OCI-LY3 (cell line): ENCODE results near the gene CHD6.

Experiments used
- EZH2phosphoT487 ChIP-seq: fragments of 200-600 bp; shearing (Covaris generic); IDR thresholded peaks from 2 replicates; pipeline ENCODE4 v1.6.1; 2018; ENCODE audit warnings: antibody characterized with exemption, mixed run types, low read depth
- TF ChIP-seq, protein P1 (sequence below): fragments of 200-600, 300-600 bp; sonication (generic); IDR thresholded peaks from 2 replicates; pipeline ENCODE4 v1.5.1; 2014; ENCODE audit warnings: antibody characterized with exemption, low read length, low read depth

DNA sequence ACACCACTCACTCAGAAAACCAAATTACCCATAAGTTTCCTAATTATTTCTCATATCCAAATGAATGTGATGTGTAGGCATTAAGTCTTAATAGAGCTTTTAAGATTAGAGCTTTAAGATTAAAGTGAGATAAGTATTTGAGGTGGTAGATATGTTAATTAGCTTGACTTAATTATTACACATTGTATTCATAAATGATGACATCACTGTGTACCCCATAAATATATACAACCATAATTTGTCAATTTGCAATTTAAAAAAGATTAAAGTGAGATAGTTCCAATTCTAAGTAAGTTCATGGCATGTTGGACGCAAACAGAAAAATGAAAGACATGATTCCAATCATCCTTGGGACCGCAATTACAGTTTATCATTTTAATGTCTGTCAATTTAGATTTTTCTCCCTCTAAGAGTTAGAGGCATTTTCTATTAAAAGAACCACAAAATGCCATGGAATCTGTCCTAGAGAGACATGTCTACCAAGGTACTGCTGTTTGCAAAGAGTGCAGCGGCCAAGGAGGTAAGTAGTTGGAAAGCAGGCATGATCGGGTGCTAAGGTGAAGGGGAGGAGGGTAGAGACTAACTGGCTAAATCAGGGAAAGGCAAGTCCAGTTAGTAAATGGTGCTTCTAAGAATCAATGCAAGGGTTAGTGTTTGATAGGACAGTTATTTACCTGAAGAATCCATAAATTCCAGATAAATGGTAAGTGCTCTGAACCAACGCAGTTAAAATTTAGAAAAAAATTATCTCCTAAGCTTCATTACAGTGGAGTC, 65.7 kb downstream of the CHD6 start:
- TF ChIP-seq, protein P1, sequence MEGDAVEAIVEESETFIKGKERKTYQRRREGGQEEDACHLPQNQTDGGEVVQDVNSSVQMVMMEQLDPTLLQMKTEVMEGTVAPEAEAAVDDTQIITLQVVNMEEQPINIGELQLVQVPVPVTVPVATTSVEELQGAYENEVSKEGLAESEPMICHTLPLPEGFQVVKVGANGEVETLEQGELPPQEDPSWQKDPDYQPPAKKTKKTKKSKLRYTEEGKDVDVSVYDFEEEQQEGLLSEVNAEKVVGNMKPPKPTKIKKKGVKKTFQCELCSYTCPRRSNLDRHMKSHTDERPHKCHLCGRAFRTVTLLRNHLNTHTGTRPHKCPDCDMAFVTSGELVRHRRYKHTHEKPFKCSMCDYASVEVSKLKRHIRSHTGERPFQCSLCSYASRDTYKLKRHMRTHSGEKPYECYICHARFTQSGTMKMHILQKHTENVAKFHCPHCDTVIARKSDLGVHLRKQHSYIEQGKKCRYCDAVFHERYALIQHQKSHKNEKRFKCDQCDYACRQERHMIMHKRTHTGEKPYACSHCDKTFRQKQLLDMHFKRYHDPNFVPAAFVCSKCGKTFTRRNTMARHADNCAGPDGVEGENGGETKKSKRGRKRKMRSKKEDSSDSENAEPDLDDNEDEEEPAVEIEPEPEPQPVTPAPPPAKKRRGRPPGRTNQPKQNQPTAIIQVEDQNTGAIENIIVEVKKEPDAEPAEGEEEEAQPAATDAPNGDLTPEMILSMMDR, result no peak
- TF ChIP-seq EZH2phosphoT487, result no peak
